Neural crest cell (in vitro differentiated cells): ENCODE results near the gene RANBP17. TPM values are rescaled to one million over a fixed set of nuclear protein-coding genes. Genes with fewer than 3 reads are reported as not detected.

Experiments
- DNase-seq: peaks from one replicate; pipeline ENCODE4 v3.0.0; 2021; ENCODE audit warnings: low read depth, mixed read lengths, low spot score
- H3K27ac Mint-ChIP-seq: one replicate; pipeline ENCODE4 v1.8.0; 2021; ENCODE audit warnings: mild to moderate bottlenecking, mixed read lengths; ENCODE audit not compliant: unreplicated experiment
- H3K27me3 Mint-ChIP-seq: 2 replicates; pipeline ENCODE4 v1.8.0; 2021; ENCODE audit warnings: low read depth, mild to moderate bottlenecking, mixed read lengths
- H3K36me3 Mint-ChIP-seq: 2 replicates; pipeline ENCODE4 v1.8.0; 2021; ENCODE audit warnings: low read depth, mild to moderate bottlenecking, mixed read lengths
- H3K4me1 Mint-ChIP-seq: 2 replicates; pipeline ENCODE4 v1.8.0; 2021; ENCODE audit warnings: mixed read lengths
- H3K4me3 Mint-ChIP-seq: one replicate; pipeline ENCODE4 v1.8.0; 2021; ENCODE audit warnings: mild to moderate bottlenecking, mixed read lengths
- H3K9me3 Mint-ChIP-seq: 2 replicates; pipeline ENCODE4 v1.8.0; 2021; ENCODE audit warnings: mixed read lengths
- CTCF ChIP-seq: fragments of 200-600 bp; sonication (generic); conservative IDR thresholded peaks from 2 replicates; pipeline ENCODE4 v1.5.0; 2021; ENCODE audit warnings: antibody characterized with exemption, mild to moderate bottlenecking
- total RNA-seq: library from RNA; stranded (reverse); gene quantifications from 2 replicates; pipeline ENCODE4 v1.2.1, GENCODE V29; 2021

The RANBP17 gene
- total RNA-seq, 1 donor from 2014 or later, result 26.9 TPM

- peak overlapping the region; percentile 51 for H3K4me3 Mint-ChIP-seq
- H3K9me3 Mint-ChIP-seq, result no peaks in the 10 kb centered on the region
- DNase-seq, result no peak
- peaks cover 4% of the 10 kb centered on the region for H3K36me3 Mint-ChIP-seq
- TF ChIP-seq CTCF, result no peak
- H3K4me1 Mint-ChIP-seq, result peaks cover 11% of the 10 kb centered on the region
- H3K27me3 Mint-ChIP-seq, result peaks cover 95% of the 10 kb centered on the region
- H3K27ac Mint-ChIP-seq, result no peak overlapping the region
Observed at GRCh38 chr5:171315925-171316257, 454.1 kb downstream of the RANBP17 start.

GRCh38 chr5:171316258-171317121 is 454.7 kb downstream of the RANBP17 start:
- TF ChIP-seq CTCF, result no peak
- Mint-ChIP-seq H3K4me3 (peak overlapping the region; percentile 51), H3K36me3 (peaks cover 4% of the 10 kb centered on the region), H3K9me3 (no peaks in the 10 kb centered on the region), H3K27ac (no peak overlapping the region), H3K27me3 (peaks cover 95% of the 10 kb centered on the region), H3K4me1 (peaks cover 11% of the 10 kb centered on the region)
- DNase-seq, result no peak

- no peak for DNase-seq
- Mint-ChIP-seq H3K27me3 (peaks cover 100% of the 10 kb centered on the region), H3K4me1 (peaks cover 11% of the 10 kb centered on the region), H3K4me3 (no peak overlapping the region), H3K36me3 (peaks cover 4% of the 10 kb centered on the region), H3K9me3 (no peaks in the 10 kb centered on the region), H3K27ac (no peak overlapping the region)
- no peak for TF ChIP-seq CTCF
Observed at GRCh38 chr5:171317230-171317629, 455.4 kb downstream of the RANBP17 start.

GRCh38 chr5:171318026-171318425 is 456.2 kb downstream of the RANBP17 start:
- Mint-ChIP-seq H3K4me3 (no peak overlapping the region), H3K9me3 (no peaks in the 10 kb centered on the region), H3K27me3 (peaks cover 100% of the 10 kb centered on the region), H3K4me1 (peaks cover 7% of the 10 kb centered on the region), H3K36me3 (peaks cover under 1% of the 10 kb centered on the region), H3K27ac (no peak overlapping the region)
- DNase-seq, result no peak
- TF ChIP-seq CTCF, result no peak

- Mint-ChIP-seq H3K9me3 (no peaks in the 10 kb centered on the region), H3K4me1 (no peaks in the 10 kb centered on the region), H3K27ac (no peak overlapping the region), H3K4me3 (no peak overlapping the region), H3K36me3 (no peaks in the 10 kb centered on the region), H3K27me3 (peaks cover 99% of the 10 kb centered on the region)
- TF ChIP-seq CTCF, result no peak
- no peak for DNase-seq
Observed at GRCh38 chr5:171321447-171321846, 459.6 kb downstream of the RANBP17 start.
